HL-60 (cell line): ENCODE data around the gene IRGQ.

Experiments used
- DNase-seq, 2 experiments: peaks; one replicate each; pipeline ENCODE4 v3.0.0-alpha.2; 2010 to 2020; ENCODE audit warnings: low read depth in 1 of 2, low spot score in 1 of 2
- H3K27ac ChIP-seq: fragments of 250-450 bp; sonication (Bioruptor Pico); replicated peaks from 2 replicates; pipeline ENCODE4 v1.5.1; 2020; ENCODE audit warnings: mild to moderate bottlenecking, moderate library complexity
- H3K27me3 ChIP-seq: fragments of 250-450 bp; sonication (Bioruptor Pico); 2 replicates; pipeline ENCODE4 v1.5.1; 2021; ENCODE audit warnings: mild to moderate bottlenecking, moderate library complexity; ENCODE audit not compliant: insufficient read depth, poor library complexity, severe bottlenecking
- H3K4me3 ChIP-seq: replicated peaks from 2 replicates; pipeline ENCODE4 v1.5.1; 2011; ENCODE audit warnings: mild to moderate bottlenecking, control low read depth, low read length; ENCODE audit not compliant: insufficient read depth
- CTCF ChIP-seq: IDR thresholded peaks from one replicate; pipeline ENCODE4 v1.5.1; 2011; ENCODE audit warnings: low read length, control low read depth, inconsistent platforms; ENCODE audit not compliant: insufficient read depth
- GABPA ChIP-seq: IDR thresholded peaks from 2 replicates; pipeline ENCODE4 v1.6.1; 2012; ENCODE audit warnings: low read depth
- POLR2AphosphoS5 ChIP-seq: IDR thresholded peaks from 2 replicates; pipeline ENCODE4 v1.6.1; 2012; ENCODE audit warnings: low read depth
- REST ChIP-seq: IDR thresholded peaks from 2 replicates; pipeline ENCODE4 v1.6.1; 2012; ENCODE audit warnings: low read depth; ENCODE audit not compliant: insufficient replicate concordance
- SPI1 ChIP-seq: IDR thresholded peaks from 2 replicates; pipeline ENCODE4 v1.6.1; 2012; ENCODE audit warnings: low read depth, mild to moderate bottlenecking, borderline replicate concordance

Gene IRGQ

GRCh38 chr19:43624933-43625332 lies 29.0 kb upstream of the IRGQ start:
- TF ChIP-seq GABPA, result no peak
- no peak for TF ChIP-seq POLR2AphosphoS5
- TF ChIP-seq REST, result no peak
- TF ChIP-seq SPI1, result no peak
- no peak for TF ChIP-seq CTCF
- Histone ChIP-seq H3K27ac (no peak overlapping the region), H3K27me3 (peaks cover 2% of the 10 kb centered on the region), H3K4me3 (no peak overlapping the region)
- DNase-seq, result peak; percentile 72 to 77

DNA sequence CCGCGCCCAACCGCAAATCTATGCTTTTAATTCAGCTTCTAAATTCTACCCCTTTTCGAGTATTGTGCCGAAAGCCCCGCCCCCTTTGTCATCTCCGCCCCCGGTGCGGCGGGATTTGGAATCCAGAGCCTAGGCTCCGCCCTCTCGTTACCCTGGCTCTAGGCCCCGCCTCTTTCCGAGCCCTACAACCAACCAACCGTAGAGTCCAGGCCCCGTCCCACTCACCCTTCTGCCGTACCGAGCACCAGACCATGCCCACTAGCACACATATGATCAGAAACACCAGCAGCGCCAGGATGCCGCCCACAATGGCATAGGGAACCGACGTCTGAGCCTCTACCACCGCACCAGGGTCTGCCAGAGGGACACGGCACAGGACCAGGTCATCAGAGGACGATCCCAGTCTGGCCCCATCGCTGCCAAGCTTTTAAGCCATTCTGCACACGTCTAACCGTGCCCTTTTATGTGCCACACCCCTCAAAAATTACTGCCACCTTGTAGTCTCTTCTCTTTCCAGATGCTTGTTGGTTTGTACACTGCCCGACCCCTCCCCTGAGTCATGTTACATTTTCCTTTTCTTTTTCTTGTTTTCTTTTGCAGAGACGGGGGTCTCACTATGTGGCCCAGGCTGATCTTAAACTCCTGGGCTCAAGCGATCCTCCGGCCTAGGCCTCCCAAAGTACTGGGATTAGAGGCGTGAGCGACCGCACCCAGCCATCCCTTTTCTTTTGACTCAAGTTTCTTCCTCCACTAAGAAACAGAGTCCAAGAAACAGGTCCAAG lies 28.1 kb upstream of the IRGQ start:
- Histone ChIP-seq H3K4me3 (no peak overlapping the region), H3K27me3 (peaks cover 2% of the 10 kb centered on the region), H3K27ac (no peak overlapping the region)
- no peak for DNase-seq
- TF ChIP-seq REST (no peak), GABPA (no peak)

DNA sequence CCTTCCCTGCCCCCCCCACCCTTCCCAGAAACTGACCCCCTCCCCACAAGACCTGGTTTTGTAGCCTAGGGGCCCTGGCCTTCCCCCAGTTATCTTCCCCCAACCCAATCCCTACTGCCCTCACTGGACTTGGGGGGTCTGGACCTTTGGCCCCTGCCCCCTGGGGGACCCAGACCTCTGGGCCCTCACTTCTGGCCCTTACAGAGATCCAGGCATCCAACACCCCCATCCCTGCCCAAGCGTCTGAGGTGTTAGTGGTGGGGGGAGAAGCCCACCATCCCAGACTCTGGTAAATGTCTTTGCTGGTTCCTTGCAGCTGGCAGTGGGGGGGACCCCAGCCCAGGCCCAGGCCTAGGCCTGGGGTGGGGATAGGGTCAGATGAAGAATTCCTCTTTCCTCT lies 27.0 kb upstream of the IRGQ start:
- TF ChIP-seq REST (no peak), SPI1 (no peak), GABPA (no peak), CTCF (no peak), POLR2AphosphoS5 (no peak)
- Histone ChIP-seq H3K4me3 (no peak overlapping the region), H3K27ac (no peak overlapping the region), H3K27me3 (peaks cover 2% of the 10 kb centered on the region)
- no peak for DNase-seq
